K562 (cell line): ENCODE measurements around the gene THADA. TPM values are rescaled to one million over a fixed set of nuclear protein-coding genes. Genes with fewer than 3 reads are reported as not detected.

ENCODE experiments used
- ATAC-seq: fragments of 200-7000 bp; cut with Tn5 transposase; 3 replicates; pipeline ENCODE4 v1.9.1; 2020; ENCODE audit warnings: moderate library complexity
- BruUV-seq: library from RNA; stranded (reverse); fragments of 400-500 nt; replicated peaks from 2 replicates; lab custom pipeline; 2021; lab: Mats Ljungman, UMichigan
- CTCF ChIA-PET: fragments of 300-600 bp; formaldehyde crosslinking; extraction: SDS; loops from one replicate; lab custom pipeline; 2021; ENCODE audit warnings: low intra/inter-chr PET ratio; lab: Yijun Ruan, JAX
- POLR2A ChIA-PET: fragments of 300-600, 350-650 bp; sonication (Branson Sonifier 250); formaldehyde crosslinking; extraction: SDS; loops from one replicate; lab custom pipeline; 2021; ENCODE audit warnings: antibody characterized with exemption, inconsistent platforms; lab: Yijun Ruan, JAX
- DNase-seq, 4 experiments: peaks; one replicate each; pipeline versions ENCODE4 v3.0.0 to v3.0.0-alpha.2; 2011 to 2018; ENCODE audit warnings: low spot score in 3 of 4, mixed read lengths in 3 of 4; ENCODE audit errors: extremely low read depth in 1 of 4
- FAIRE-seq: peaks from 2 replicates; lab custom pipeline; 2011; peaks lifted over from hg19 to GRCh38; lab: Jason Lieb, UNC
- H2AFZ ChIP-seq: 2 replicates; pipeline ENCODE4 v1.6.0; 2011; ENCODE audit warnings: low read depth, low read length, control low read depth, inconsistent platforms
- H3K27ac ChIP-seq: fragments of 200-600 bp; 3 replicates; pipeline ENCODE4 v1.8.0; 2011; ENCODE audit warnings: low read depth, mild to moderate bottlenecking, control low read depth, inconsistent platforms, low read length, moderate library complexity, mixed read lengths; ENCODE audit errors: extremely low read depth
- H3K27me3 ChIP-seq, 2 experiments: fragments of 300-600 bp in 1 of 2; 2 replicates in 1 of 2; 3 replicates in 1 of 2; pipeline versions ENCODE4 v1.6.0 to v1.8.0; 2011; ENCODE audit warnings: inconsistent platforms in 2 of 2, low read length in 2 of 2, mild to moderate bottlenecking in 1 of 2, mixed read lengths in 1 of 2, moderate library complexity in 1 of 2; ENCODE audit not compliant: control insufficient read depth in 2 of 2, insufficient read depth in 2 of 2
- H3K36me3 ChIP-seq: fragments of 300-600 bp; 3 replicates; pipeline ENCODE4 v1.8.0; 2011; ENCODE audit warnings: mild to moderate bottlenecking, low read length, inconsistent platforms; ENCODE audit not compliant: control insufficient read depth, insufficient read depth
- H3K4me1 ChIP-seq, 2 experiments: fragments of 200-600 bp in 1 of 2; replicated peaks in 1 of 2; 2 replicates in 1 of 2; 3 replicates in 1 of 2; pipeline versions ENCODE4 v1.5.1 to v1.8.0; 2011; ENCODE audit warnings: inconsistent platforms in 2 of 2, low read length in 2 of 2, mild to moderate bottlenecking in 1 of 2, mixed read lengths in 1 of 2, moderate library complexity in 1 of 2; ENCODE audit not compliant: control insufficient read depth in 2 of 2, insufficient read depth in 2 of 2
- H3K4me2 ChIP-seq: 2 replicates; pipeline ENCODE4 v1.6.1; 2011; ENCODE audit warnings: low read length, control low read depth, inconsistent platforms, mixed read lengths; ENCODE audit not compliant: insufficient read depth
- H3K4me3 ChIP-seq: fragments of 200-600 bp; sonication (generic), shearing (Covaris generic); 2 replicates; pipeline ENCODE4 v1.5.1; 2016; ENCODE audit warnings: control low read depth, inconsistent platforms
- H3K79me2 ChIP-seq: fragments of 200-600 bp; 3 replicates; pipeline ENCODE4 v1.8.0; 2011; ENCODE audit warnings: low read length, inconsistent platforms; ENCODE audit not compliant: control insufficient read depth, insufficient read depth
- H3K9ac ChIP-seq, 2 experiments: 2 replicates each; pipeline versions ENCODE4 v1.6.0 to v1.6.1; 2011; ENCODE audit warnings: low read depth in 2 of 2, low read length in 2 of 2, control low read depth in 1 of 2, inconsistent platforms in 1 of 2, mild to moderate bottlenecking in 1 of 2, mixed read lengths in 1 of 2; ENCODE audit not compliant: insufficient read depth in 1 of 2
- H3K9me1 ChIP-seq: one replicate; pipeline ENCODE4 v1.6.0; 2011; ENCODE audit warnings: inconsistent platforms, mild to moderate bottlenecking, low read length, moderate library complexity; ENCODE audit not compliant: control insufficient read depth, insufficient read depth
- H3K9me3 ChIP-seq: replicated peaks from 2 replicates; pipeline ENCODE4 v1.5.1; 2011; ENCODE audit warnings: low read depth, low read length, inconsistent platforms; ENCODE audit not compliant: control insufficient read depth, insufficient read depth
- H4K20me1 ChIP-seq: replicated peaks from 2 replicates; pipeline ENCODE4 v1.6.1; 2011; ENCODE audit warnings: low read length, inconsistent platforms, mixed read lengths; ENCODE audit not compliant: control insufficient read depth, insufficient read depth
- ADNP ChIP-seq: fragments of 200-800 bp; sonication (Bioruptor generic); IDR thresholded peaks from 2 replicates; pipeline ENCODE4 v1.6.1; 2016; ENCODE audit warnings: missing genetic modification characterization, missing compliant biosample characterization
- GTF2A2 ChIP-seq: IDR thresholded peaks from 2 replicates; pipeline ENCODE4 v1.6.1; 2016; ENCODE audit warnings: mild to moderate bottlenecking, missing genetic modification characterization, missing compliant biosample characterization
- PTRF ChIP-seq: fragments of 450-650 bp; IDR thresholded peaks from 2 replicates; pipeline ENCODE4 v1.6.1; 2016; ENCODE audit warnings: mild to moderate bottlenecking, missing genetic modification characterization, missing compliant biosample characterization
- U2AF2 ChIP-seq: fragments of 200-400 bp; formaldehyde crosslinking; optimal IDR thresholded peaks from 2 replicates; pipeline ENCODE3; 2017; ENCODE audit warnings: low read depth, mild to moderate bottlenecking, low read length
- ZNF586 ChIP-seq: fragments of 450-650 bp; formaldehyde crosslinking; conservative IDR thresholded peaks from 2 replicates; pipeline ENCODE4 v1.4.0; 2020; ENCODE audit warnings: mild to moderate bottlenecking, moderate library complexity
- WGBS: fragments of 100-300 bp; shearing (Covaris generic); methylation state at CpG from one replicate; pipeline ENCODE4 v1.1.6; 2016; ENCODE audit warnings: low coverage, mixed read lengths; ENCODE audit not compliant: insufficient coverage; ENCODE audit errors: missing lambda C conversion rate; 5-methylcytosine and 5-hydroxymethylcytosine counted together
- in situ Hi-C: fragments of 300-500 bp; cut with MboI; formaldehyde crosslinking; loops from 4 replicates; pipeline ENCODE4 v1.15.0; 2018; ENCODE audit warnings: inconsistent platforms, mixed read lengths
- intact Hi-C: fragments of 100-400 bp; cut with micrococcal nuclease; formaldehyde crosslinking; loops from 2 replicates; pipeline ENCODE4 v1.14.2; 2022
- polyA plus RNA-seq, 8 experiments: library from polyadenylated mRNA; depleted of rRNA in 4 of 8; stranded (reverse) in 5 of 8; unstranded in 3 of 8; fragments of >200 nt; fragmentation: Nextera tagmentation in 2 of 8; fragmentation: Illumina TruSeq in 1 of 8; extraction: Ambion mirVana in 2 of 8; extraction: Trizol in 1 of 8; gene quantifications; 2 replicates each; pipeline versions ENCODE4 v1.2.1 to v1.2.3, GENCODE V29; 2011 to 2014; ENCODE audit warnings: inconsistent platforms in 1 of 8, missing spikeins in 1 of 8
- total RNA-seq, 7 experiments: library from RNA; depleted of rRNA in 6 of 7; stranded (reverse); fragments of >200 nt in 6 of 7; fragmentation: Illumina TruSeq in 2 of 7; extraction: Trizol in 2 of 7; gene quantifications; 2 replicates each; pipeline versions ENCODE4 v1.2.1 to v1.2.3, GENCODE V29; 2011 to 2021; ENCODE audit warnings: low replicate concordance in 1 of 7
- TF ChIP-seq, protein P1 (sequence below): fragments of 450-650 bp; formaldehyde crosslinking; IDR thresholded peaks from 2 replicates; pipeline ENCODE4 v1.4.0; 2022; ENCODE audit warnings: mild to moderate bottlenecking, moderate library complexity
- TF ChIP-seq, protein P2 (sequence below), 2 experiments: fragments of 150-350 bp in 1 of 2; IDR thresholded peaks; 2 replicates each; pipeline ENCODE4 v1.6.1; 2012 to 2016; ENCODE audit warnings: low read depth in 2 of 2, low read length in 2 of 2, mild to moderate bottlenecking in 1 of 2, moderate library complexity in 1 of 2

Gene THADA
- total and polyA plus RNA-seq, 9 of the 15 experiments (the other 6 are each of a cell fraction or from before 2014, with no cell fraction given) = 17.8 to 34.7 (median 31.9) TPM

GRCh38 chr2:43455296-43455695 is 140.5 kb downstream of the THADA start:
- H3K4me3 ChIP-seq = no peak overlapping the region
- H3K9ac ChIP-seq = no peak overlapping the region
- no peak overlapping the region for H2AFZ ChIP-seq
- H3K4me1 ChIP-seq = no peaks in the 10 kb centered on the region
- no peaks in the 10 kb centered on the region; the same call in 2 of the 3 replicates for H3K36me3 ChIP-seq
- H3K27me3 ChIP-seq = no peaks in the 10 kb centered on the region
- CTCF ChIA-PET = no interaction called here
- no peaks in the 10 kb centered on the region for H3K9me1 ChIP-seq
- H4K20me1 ChIP-seq = no peaks in the 10 kb centered on the region
- in situ Hi-C loops = no loop called here
- no peak for DNase-seq
- 86% methylated on average over 5 of the region's 5 CpGs for WGBS
- TF ChIP-seq PTRF (tag) (no peak), U2AF2 (no peak), ADNP (tag) (no peak), GTF2A2 (tag) (no peak), ZNF586 (CRISPR knock-in tag) (no peak)
- TF ChIP-seq, protein P1, sequence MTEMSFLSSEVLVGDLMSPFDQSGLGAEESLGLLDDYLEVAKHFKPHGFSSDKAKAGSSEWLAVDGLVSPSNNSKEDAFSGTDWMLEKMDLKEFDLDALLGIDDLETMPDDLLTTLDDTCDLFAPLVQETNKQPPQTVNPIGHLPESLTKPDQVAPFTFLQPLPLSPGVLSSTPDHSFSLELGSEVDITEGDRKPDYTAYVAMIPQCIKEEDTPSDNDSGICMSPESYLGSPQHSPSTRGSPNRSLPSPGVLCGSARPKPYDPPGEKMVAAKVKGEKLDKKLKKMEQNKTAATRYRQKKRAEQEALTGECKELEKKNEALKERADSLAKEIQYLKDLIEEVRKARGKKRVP = no peak
- TF ChIP-seq, protein P2, sequence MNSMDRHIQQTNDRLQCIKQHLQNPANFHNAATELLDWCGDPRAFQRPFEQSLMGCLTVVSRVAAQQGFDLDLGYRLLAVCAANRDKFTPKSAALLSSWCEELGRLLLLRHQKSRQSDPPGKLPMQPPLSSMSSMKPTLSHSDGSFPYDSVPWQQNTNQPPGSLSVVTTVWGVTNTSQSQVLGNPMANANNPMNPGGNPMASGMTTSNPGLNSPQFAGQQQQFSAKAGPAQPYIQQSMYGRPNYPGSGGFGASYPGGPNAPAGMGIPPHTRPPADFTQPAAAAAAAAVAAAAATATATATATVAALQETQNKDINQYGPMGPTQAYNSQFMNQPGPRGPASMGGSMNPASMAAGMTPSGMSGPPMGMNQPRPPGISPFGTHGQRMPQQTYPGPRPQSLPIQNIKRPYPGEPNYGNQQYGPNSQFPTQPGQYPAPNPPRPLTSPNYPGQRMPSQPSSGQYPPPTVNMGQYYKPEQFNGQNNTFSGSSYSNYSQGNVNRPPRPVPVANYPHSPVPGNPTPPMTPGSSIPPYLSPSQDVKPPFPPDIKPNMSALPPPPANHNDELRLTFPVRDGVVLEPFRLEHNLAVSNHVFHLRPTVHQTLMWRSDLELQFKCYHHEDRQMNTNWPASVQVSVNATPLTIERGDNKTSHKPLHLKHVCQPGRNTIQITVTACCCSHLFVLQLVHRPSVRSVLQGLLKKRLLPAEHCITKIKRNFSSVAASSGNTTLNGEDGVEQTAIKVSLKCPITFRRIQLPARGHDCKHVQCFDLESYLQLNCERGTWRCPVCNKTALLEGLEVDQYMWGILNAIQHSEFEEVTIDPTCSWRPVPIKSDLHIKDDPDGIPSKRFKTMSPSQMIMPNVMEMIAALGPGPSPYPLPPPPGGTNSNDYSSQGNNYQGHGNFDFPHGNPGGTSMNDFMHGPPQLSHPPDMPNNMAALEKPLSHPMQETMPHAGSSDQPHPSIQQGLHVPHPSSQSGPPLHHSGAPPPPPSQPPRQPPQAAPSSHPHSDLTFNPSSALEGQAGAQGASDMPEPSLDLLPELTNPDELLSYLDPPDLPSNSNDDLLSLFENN (IDR thresholded peaks at IDR 0.05; ENCODE audit: low read depth in 2 of 2, low read length in 2 of 2) = no peak
- TF ChIP-seq, all 486 proteins: peak for 0
- intact Hi-C loops = no loop called here
- POLR2A ChIA-PET = interaction anchor here (3.5 kb wide), 1 partner anchor 9 kb away, joined by 11 read pairs; no protein-coding TSS in a partner anchor
- no peak overlapping the region for H3K4me2 ChIP-seq
- no peak for ATAC-seq
- no peak for FAIRE-seq
- H3K9me3 ChIP-seq = no peaks in the 10 kb centered on the region
- H3K79me2 ChIP-seq = no peaks in the 10 kb centered on the region
- H3K27ac ChIP-seq = no peak overlapping the region
- no TSS peak for BruUV-seq
